ENCODE measurements around the gene HAUS1. TPM values are rescaled to one million over a fixed set of nuclear protein-coding genes. Genes with fewer than 3 reads are reported as not detected.

Gene HAUS1
- polyA plus RNA-seq, 3 donors, result 12.1 to 50.4 (median 34.6) TPM

DNA sequence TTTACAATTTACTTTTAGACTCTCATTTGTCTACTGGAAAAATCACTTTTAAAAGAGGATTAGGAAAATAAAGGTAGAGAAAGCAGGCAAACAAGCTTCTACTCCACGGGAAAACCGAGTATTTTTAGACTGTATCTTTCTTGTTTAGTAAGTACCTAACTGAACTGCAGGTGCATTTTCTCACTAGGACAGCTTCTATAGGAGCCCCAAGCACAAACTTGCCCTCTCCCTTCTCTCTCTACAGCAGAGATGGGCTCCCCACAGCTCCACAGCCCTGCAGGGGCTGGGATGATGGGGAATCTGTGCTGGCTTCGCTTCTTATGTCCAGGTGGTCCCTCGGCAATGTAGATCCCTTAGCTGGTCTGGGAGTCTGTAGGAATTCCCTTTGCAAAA is 48.4 kb upstream of the HAUS1 start:
- H3K4me1 Mint-ChIP-seq, result peaks cover 55% of the 10 kb centered on the region

DNA sequence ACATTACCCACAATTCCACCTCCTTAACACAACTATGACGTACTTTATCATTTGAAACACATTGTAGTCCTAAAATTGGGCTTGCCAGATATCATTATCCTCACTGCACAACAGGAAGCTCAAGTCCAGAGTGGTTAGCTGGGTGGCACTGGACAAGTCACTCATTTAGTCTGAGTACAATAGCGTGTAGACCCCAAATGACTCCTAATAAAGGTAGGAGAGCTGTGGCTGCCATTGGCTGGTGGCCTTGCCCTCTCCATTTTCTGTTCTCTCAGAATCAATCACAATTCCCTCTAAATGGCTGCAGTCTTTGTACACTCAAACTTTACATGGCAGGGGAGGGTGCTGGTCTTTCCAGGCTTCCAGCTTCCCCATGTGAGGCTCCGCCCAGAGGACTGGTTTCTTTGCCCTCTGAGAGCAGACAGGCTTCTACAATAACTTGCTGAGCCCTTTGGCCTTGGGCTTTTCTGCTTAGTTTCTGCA is 43.8 kb upstream of the HAUS1 start:
- no peak overlapping the region for H3K4me3 Mint-ChIP-seq

More for the DNA sequence above, 48.4 kb upstream of the HAUS1 start:
- no peaks in the 10 kb centered on the region for H3K27me3 Mint-ChIP-seq (ENCODE audit: low read depth in 3 of 3)
- no peak overlapping the region for H3K4me3 ChIP-seq (replicated peaks in 1 of 3; ENCODE audit: low read depth in 2 of 3, low read length in 3 of 3)
- H3K9ac ChIP-seq (ENCODE audit: insufficient read depth, low read length, poor library complexity, severe bottlenecking), result no peak overlapping the region
- intact Hi-C loops (cut with micrococcal nuclease), result no loop called here
- H3K9me3 Mint-ChIP-seq, result peaks cover 0 to 1% (median 0%) of the 10 kb centered on the region in 7 donors
- H3K4me3 Mint-ChIP-seq, result peak overlapping the region in 1 of 2 donors; percentile 15
- peaks cover 10 to 12% of the 10 kb centered on the region in 2 donors for H3K36me3 Mint-ChIP-seq
- no peak for DNase-seq
- WGBS (ENCODE audit: insufficient coverage), result 20% methylated on average over 1 of the region's 4 CpGs
- H3K4me2 ChIP-seq (replicated peaks; ENCODE audit: extremely low read depth, low read length, poor library complexity, severe bottlenecking), result no peak overlapping the region
- no peak overlapping the region for H2AFZ ChIP-seq (ENCODE audit: insufficient read depth, low read depth, low read length, poor library complexity, severe bottlenecking)
- peaks cover 93% of the 10 kb centered on the region for H3K79me2 ChIP-seq (ENCODE audit: insufficient read depth, low read length)
- H3K27me3 ChIP-seq (ENCODE audit: control insufficient read depth in 2 of 2, insufficient read depth in 2 of 2, low read length in 2 of 2), result no peaks in the 10 kb centered on the region
- TF ChIP-seq, protein P1, sequence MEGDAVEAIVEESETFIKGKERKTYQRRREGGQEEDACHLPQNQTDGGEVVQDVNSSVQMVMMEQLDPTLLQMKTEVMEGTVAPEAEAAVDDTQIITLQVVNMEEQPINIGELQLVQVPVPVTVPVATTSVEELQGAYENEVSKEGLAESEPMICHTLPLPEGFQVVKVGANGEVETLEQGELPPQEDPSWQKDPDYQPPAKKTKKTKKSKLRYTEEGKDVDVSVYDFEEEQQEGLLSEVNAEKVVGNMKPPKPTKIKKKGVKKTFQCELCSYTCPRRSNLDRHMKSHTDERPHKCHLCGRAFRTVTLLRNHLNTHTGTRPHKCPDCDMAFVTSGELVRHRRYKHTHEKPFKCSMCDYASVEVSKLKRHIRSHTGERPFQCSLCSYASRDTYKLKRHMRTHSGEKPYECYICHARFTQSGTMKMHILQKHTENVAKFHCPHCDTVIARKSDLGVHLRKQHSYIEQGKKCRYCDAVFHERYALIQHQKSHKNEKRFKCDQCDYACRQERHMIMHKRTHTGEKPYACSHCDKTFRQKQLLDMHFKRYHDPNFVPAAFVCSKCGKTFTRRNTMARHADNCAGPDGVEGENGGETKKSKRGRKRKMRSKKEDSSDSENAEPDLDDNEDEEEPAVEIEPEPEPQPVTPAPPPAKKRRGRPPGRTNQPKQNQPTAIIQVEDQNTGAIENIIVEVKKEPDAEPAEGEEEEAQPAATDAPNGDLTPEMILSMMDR (IDR thresholded peaks at IDR 0.05), result no peak
- no peak overlapping the region for H3K27ac ChIP-seq (ENCODE audit: low read depth in 1 of 2, low read length in 2 of 2)
- H3K4me1 ChIP-seq (ENCODE audit: control insufficient read depth in 1 of 2, insufficient read depth in 2 of 2, low read length in 2 of 2), result peaks cover 29 to 35% of the 10 kb centered on the region in 2 donors
- peak overlapping the region in 1 of 7 donors; percentile 43 for H3K27ac Mint-ChIP-seq
- H4K20me1 ChIP-seq (ENCODE audit: insufficient read depth, low read length), result peaks cover 84% of the 10 kb centered on the region
- H3K9me3 ChIP-seq (replicated peaks in 1 of 2; ENCODE audit: control insufficient read depth in 1 of 2, insufficient read depth in 1 of 2, low read length in 2 of 2), result no peaks in the 10 kb centered on the region
- H3K36me3 ChIP-seq (replicated peaks in 1 of 2; ENCODE audit: control insufficient read depth in 1 of 2, insufficient read depth in 2 of 2, low read length in 2 of 2), result no peaks in the 10 kb centered on the region

More for the DNA sequence above, 43.8 kb upstream of the HAUS1 start:
- H3K27ac Mint-ChIP-seq, result peak overlapping the region in 1 of 7 donors; percentile 34
- Histone ChIP-seq H3K9me3 (replicated peaks in 1 of 2; ENCODE audit: control insufficient read depth in 1 of 2, insufficient read depth in 1 of 2, low read length in 2 of 2) (no peaks in the 10 kb centered on the region), H3K79me2 (ENCODE audit: insufficient read depth, low read length) (peaks cover 93% of the 10 kb centered on the region), H3K4me2 (replicated peaks; ENCODE audit: extremely low read depth, low read length, poor library complexity, severe bottlenecking) (no peak overlapping the region), H4K20me1 (ENCODE audit: insufficient read depth, low read length) (peaks cover 83% of the 10 kb centered on the region), H3K9ac (ENCODE audit: insufficient read depth, low read length, poor library complexity, severe bottlenecking) (no peak overlapping the region), H3K4me3 (replicated peaks in 1 of 3; ENCODE audit: low read depth in 2 of 3, low read length in 3 of 3) (no peak overlapping the region), H3K27me3 (ENCODE audit: control insufficient read depth in 2 of 2, insufficient read depth in 2 of 2, low read length in 2 of 2) (no peaks in the 10 kb centered on the region), H2AFZ (ENCODE audit: insufficient read depth, low read depth, low read length, poor library complexity, severe bottlenecking) (no peak overlapping the region), H3K36me3 (replicated peaks in 1 of 2; ENCODE audit: control insufficient read depth in 1 of 2, insufficient read depth in 2 of 2, low read length in 2 of 2) (no peaks in the 10 kb centered on the region), H3K4me1 (ENCODE audit: control insufficient read depth in 1 of 2, insufficient read depth in 2 of 2, low read length in 2 of 2) (peaks cover 14 to 21% of the 10 kb centered on the region in 2 donors), H3K27ac (ENCODE audit: low read depth in 1 of 2, low read length in 2 of 2) (peak overlapping the region in 1 of 2 donors; percentile 26)
- peaks cover 7 to 21% of the 10 kb centered on the region in 2 donors for H3K36me3 Mint-ChIP-seq
- TF ChIP-seq, protein P1 (IDR thresholded peaks at IDR 0.05), result no peak
- intact Hi-C loops (cut with micrococcal nuclease), result no loop called here
- H3K27me3 Mint-ChIP-seq (ENCODE audit: low read depth in 3 of 3), result peaks cover 0 to 1% (median 0%) of the 10 kb centered on the region in 3 donors
- WGBS (ENCODE audit: insufficient coverage), result 60% methylated on average over 1 of the region's 3 CpGs
- H3K9me3 Mint-ChIP-seq, result no peaks in the 10 kb centered on the region
- no peak for DNase-seq
- H3K4me1 Mint-ChIP-seq, result peaks cover 47% of the 10 kb centered on the region

All from CD14-positive monocyte (primary cell).